ENCODE results near the gene DOCK9.

Gene DOCK9

DNA sequence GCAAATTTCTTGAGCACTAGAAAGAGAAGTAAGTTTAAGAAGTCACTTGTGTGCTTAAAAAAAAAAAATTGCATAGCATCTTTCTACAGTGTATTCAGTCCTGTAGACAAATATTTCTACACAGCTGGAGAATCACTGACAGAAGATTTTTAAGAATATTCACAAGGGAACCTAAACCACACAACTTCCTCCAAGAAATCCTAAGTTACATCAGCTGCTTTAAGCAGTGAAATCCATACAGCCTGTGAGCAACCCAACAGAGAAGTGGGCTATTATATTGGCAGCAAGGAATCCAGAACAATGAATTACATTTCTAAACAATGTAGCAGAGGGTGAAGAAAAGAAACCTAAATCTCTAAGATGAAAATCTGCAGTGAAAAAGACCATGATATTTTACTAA lies 1.5 kb downstream of the DOCK9 start:
- Histone ChIP-seq H3K9ac (no peak overlapping the region), H4K20me1 (ENCODE audit: insufficient read depth) (no peaks in the 10 kb centered on the region)

DNA sequence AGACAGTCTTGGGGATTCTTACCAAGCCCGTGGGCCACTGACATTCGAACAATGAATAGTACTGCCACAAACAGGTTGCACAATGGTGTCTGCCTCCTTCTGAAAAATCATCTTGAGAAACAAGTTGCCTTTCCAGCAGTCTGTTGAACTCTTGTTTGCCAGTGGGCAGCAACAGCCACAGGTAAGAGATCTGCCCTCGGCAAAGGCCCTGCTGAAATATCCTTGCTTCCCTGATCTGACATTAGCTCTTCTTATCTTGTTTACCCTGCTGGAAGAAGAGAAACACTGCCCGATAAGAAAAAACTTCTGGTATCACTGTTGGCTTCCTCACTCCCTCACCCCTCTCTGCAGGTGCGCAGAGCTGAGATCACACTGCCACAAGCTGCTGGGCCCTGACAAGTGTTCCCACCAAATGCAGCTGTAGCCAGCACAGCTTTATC lies 2.0 kb downstream of the DOCK9 start:
- Histone ChIP-seq H3K27ac (no peak overlapping the region), H3K9ac (no peak overlapping the region), H3K4me2 (no peak overlapping the region), H4K20me1 (ENCODE audit: insufficient read depth) (no peaks in the 10 kb centered on the region), H3K27me3 (ENCODE audit: insufficient read depth, low read depth) (no peaks in the 10 kb centered on the region), H3K79me2 (ENCODE audit: insufficient read depth, low read depth) (no peaks in the 10 kb centered on the region), H3K36me3 (ENCODE audit: insufficient read depth) (no peaks in the 10 kb centered on the region), H3K4me3 (IDR thresholded peaks at IDR 0.05; ENCODE audit: insufficient read depth, low read depth, low read length) (no peak overlapping the region), H3K4me1 (ENCODE audit: low read depth, poor library complexity, severe bottlenecking) (no peaks in the 10 kb centered on the region), H2AFZ (ENCODE audit: low read depth) (no peak overlapping the region)
- TF ChIP-seq, protein P1, sequence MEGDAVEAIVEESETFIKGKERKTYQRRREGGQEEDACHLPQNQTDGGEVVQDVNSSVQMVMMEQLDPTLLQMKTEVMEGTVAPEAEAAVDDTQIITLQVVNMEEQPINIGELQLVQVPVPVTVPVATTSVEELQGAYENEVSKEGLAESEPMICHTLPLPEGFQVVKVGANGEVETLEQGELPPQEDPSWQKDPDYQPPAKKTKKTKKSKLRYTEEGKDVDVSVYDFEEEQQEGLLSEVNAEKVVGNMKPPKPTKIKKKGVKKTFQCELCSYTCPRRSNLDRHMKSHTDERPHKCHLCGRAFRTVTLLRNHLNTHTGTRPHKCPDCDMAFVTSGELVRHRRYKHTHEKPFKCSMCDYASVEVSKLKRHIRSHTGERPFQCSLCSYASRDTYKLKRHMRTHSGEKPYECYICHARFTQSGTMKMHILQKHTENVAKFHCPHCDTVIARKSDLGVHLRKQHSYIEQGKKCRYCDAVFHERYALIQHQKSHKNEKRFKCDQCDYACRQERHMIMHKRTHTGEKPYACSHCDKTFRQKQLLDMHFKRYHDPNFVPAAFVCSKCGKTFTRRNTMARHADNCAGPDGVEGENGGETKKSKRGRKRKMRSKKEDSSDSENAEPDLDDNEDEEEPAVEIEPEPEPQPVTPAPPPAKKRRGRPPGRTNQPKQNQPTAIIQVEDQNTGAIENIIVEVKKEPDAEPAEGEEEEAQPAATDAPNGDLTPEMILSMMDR (conservative IDR thresholded peaks at IDR 0.05; ENCODE audit: low read depth, low read length) = no peak

More for the DNA sequence above, 1.5 kb downstream of the DOCK9 start:
- H3K4me3 ChIP-seq (IDR thresholded peaks at IDR 0.05; ENCODE audit: insufficient read depth, low read depth, low read length) = no peak overlapping the region
- no peaks in the 10 kb centered on the region for H3K36me3 ChIP-seq (ENCODE audit: insufficient read depth)
- no peaks in the 10 kb centered on the region for H3K27me3 ChIP-seq (ENCODE audit: insufficient read depth, low read depth)
- H3K4me1 ChIP-seq (ENCODE audit: low read depth, poor library complexity, severe bottlenecking) = no peaks in the 10 kb centered on the region
- no peaks in the 10 kb centered on the region for H3K79me2 ChIP-seq (ENCODE audit: insufficient read depth, low read depth)
- H2AFZ ChIP-seq (ENCODE audit: low read depth) = no peak overlapping the region
- H3K27ac ChIP-seq = no peak overlapping the region
- TF ChIP-seq, protein P1 (conservative IDR thresholded peaks at IDR 0.05; ENCODE audit: low read depth, low read length) = no peak
- no peak overlapping the region for H3K4me2 ChIP-seq

DNA sequence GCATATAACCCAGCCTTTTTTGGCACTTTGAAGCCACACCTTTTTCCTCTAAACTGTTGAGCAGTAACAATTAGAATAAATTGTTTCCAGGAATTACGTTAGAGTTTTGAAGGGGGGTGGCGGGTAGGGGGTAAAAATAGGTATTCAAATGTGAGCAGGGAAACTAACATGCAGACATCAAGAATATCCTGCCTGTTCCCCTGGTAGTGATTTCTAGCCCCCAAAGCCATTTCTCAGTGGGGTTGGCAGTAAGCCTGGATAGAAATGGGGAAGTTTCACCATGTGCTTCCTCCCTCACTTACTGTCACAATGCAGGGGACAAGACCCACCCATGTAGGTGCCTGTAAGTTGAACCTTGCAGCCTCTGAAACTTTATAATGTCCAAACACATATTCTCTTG lies 3.8 kb downstream of the DOCK9 start:
- H3K27ac ChIP-seq = no peak overlapping the region
- H3K36me3 ChIP-seq (ENCODE audit: insufficient read depth) = no peaks in the 10 kb centered on the region

DNA sequence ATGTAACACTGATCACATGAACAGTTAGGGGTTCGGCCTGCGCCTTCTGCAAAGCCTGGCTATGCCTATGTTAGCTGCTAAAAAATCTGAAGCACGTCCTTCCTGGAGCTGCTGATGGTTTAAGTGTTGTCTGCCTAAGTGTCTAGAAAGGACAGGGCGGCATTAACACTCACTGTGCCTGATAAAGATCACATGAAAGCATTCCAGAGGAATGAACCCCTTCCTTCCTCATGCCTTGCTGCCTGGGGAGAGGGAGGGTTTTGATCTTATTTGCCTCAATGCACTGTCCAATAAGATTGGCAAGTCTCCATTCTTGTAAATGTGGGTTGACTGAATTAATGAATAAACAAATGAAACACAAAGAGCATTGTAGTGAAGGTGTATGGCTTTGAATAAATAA lies 5.2 kb downstream of the DOCK9 start:
- H3K36me3 ChIP-seq (ENCODE audit: insufficient read depth) = no peaks in the 10 kb centered on the region
- TF ChIP-seq, protein P1 (conservative IDR thresholded peaks at IDR 0.05; ENCODE audit: low read depth, low read length) = no peak

More for the DNA sequence above, 3.8 kb downstream of the DOCK9 start:
- no peak overlapping the region for H3K4me3 ChIP-seq (IDR thresholded peaks at IDR 0.05; ENCODE audit: insufficient read depth, low read depth, low read length)
- H3K27me3 ChIP-seq (ENCODE audit: insufficient read depth, low read depth) = no peaks in the 10 kb centered on the region
- no peaks in the 10 kb centered on the region for H3K79me2 ChIP-seq (ENCODE audit: insufficient read depth, low read depth)
- no peak overlapping the region for H3K4me2 ChIP-seq
- no peak overlapping the region for H2AFZ ChIP-seq (ENCODE audit: low read depth)
- H3K9ac ChIP-seq = no peak overlapping the region
- H3K4me1 ChIP-seq (ENCODE audit: low read depth, poor library complexity, severe bottlenecking) = no peaks in the 10 kb centered on the region
- TF ChIP-seq, protein P1 (conservative IDR thresholded peaks at IDR 0.05; ENCODE audit: low read depth, low read length) = no peak
- no peaks in the 10 kb centered on the region for H4K20me1 ChIP-seq (ENCODE audit: insufficient read depth)

More for the DNA sequence above, 5.2 kb downstream of the DOCK9 start:
- H3K27me3 ChIP-seq (ENCODE audit: insufficient read depth, low read depth) = no peaks in the 10 kb centered on the region
- H3K27ac ChIP-seq = no peak overlapping the region
- no peak overlapping the region for H3K4me2 ChIP-seq
- no peak overlapping the region for H3K4me3 ChIP-seq (IDR thresholded peaks at IDR 0.05; ENCODE audit: insufficient read depth, low read depth, low read length)
- H3K9ac ChIP-seq = no peak overlapping the region
- no peaks in the 10 kb centered on the region for H3K4me1 ChIP-seq (ENCODE audit: low read depth, poor library complexity, severe bottlenecking)
- no peak overlapping the region for H2AFZ ChIP-seq (ENCODE audit: low read depth)
- H4K20me1 ChIP-seq (ENCODE audit: insufficient read depth) = no peaks in the 10 kb centered on the region
- H3K79me2 ChIP-seq (ENCODE audit: insufficient read depth, low read depth) = no peaks in the 10 kb centered on the region
